Dendritic cell treated with granulocyte-macrophage colony-stimulating factor and Interleukin-4, amounts not matched to agents 40 ng/mL and 50 ng/mL, for 4 days (primary cell): ENCODE measurements around the gene SF1.
A peak's percentile ranks its signal among the peaks of the same experiment; 100 is the strongest.

Experiments used
- H3K27ac Mint-ChIP-seq: one replicate; pipeline ENCODE4 v1.8.0; 2022; ENCODE audit warnings: mild to moderate bottlenecking, mixed read lengths
- H3K27me3 Mint-ChIP-seq: one replicate; pipeline ENCODE4 v1.8.0; 2022; ENCODE audit warnings: mild to moderate bottlenecking, mixed read lengths
- H3K36me3 Mint-ChIP-seq: one replicate; pipeline ENCODE4 v1.8.0; 2022; ENCODE audit warnings: low read depth, mixed read lengths
- H3K4me1 Mint-ChIP-seq: one replicate; pipeline ENCODE4 v1.8.0; 2022; ENCODE audit warnings: low read depth, mixed read lengths
- H3K4me3 Mint-ChIP-seq: one replicate; pipeline ENCODE4 v1.8.0; 2022; ENCODE audit warnings: mild to moderate bottlenecking, moderate library complexity, mixed read lengths
- H3K9me3 Mint-ChIP-seq: one replicate; pipeline ENCODE4 v1.8.0; 2022; ENCODE audit warnings: mixed read lengths
- intact Hi-C: fragments of 100-400 bp; cut with micrococcal nuclease; formaldehyde crosslinking; loops from one replicate; pipeline ENCODE4 v1.15.0; 2022

SF1 gene

DNA sequence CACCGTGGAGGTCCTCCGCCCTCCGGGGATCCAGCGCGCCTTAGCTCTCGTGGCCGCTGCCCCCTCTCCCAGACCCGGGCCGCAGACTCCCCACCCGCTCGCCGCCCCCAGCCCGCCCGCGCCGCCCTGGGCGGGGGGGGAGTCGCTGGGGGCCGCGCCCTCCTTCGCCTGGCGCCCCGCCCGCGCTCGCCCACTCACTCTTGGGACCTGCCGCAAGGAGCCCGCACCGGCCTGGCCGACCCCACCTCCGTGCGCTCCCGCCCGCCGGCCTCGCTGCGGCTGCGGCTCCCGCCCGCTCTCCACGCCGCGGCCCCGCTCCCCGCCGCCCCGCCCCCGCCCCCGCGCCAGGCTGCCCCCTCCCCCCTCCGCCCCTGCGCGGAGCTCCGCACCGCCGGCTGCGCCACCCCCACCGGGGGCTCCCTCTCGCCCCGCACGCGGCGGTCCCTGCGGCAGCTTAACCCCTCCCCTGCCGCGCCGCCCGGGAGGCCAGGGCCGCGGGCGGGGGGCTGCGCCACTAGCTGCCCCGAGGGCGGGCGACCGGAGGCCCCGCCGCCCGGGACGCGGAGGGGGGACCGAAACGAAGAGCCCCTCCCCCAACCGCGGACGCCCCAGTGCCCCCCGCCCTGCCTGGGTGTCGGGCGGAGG, 33.7 kb downstream of the SF1 start:
- H3K27ac Mint-ChIP-seq = peak overlapping the region; percentile 93
- H3K36me3 Mint-ChIP-seq = peaks cover 8% of the 10 kb centered on the region
- intact Hi-C loops = loop anchor here (5.0 kb wide), 1 partner anchor 33 kb away; the partner anchor contains the start of gene SF1
- peaks cover 40% of the 10 kb centered on the region for H3K4me1 Mint-ChIP-seq
- H3K4me3 Mint-ChIP-seq = peak overlapping the region; percentile 88
- peaks cover 10% of the 10 kb centered on the region for H3K27me3 Mint-ChIP-seq
- H3K9me3 Mint-ChIP-seq = no peaks in the 10 kb centered on the region

- Mint-ChIP-seq H3K4me1 (peaks cover 40% of the 10 kb centered on the region), H3K9me3 (no peaks in the 10 kb centered on the region), H3K36me3 (peaks cover 16% of the 10 kb centered on the region), H3K27me3 (peaks cover 10% of the 10 kb centered on the region), H3K4me3 (peak within 1 kb of the TSS; percentile 88), H3K27ac (peak within 1 kb of the TSS; percentile 93)
- intact Hi-C loops = loop anchor here (5.0 kb wide), 1 partner anchor 33 kb away; the partner anchor contains the start of gene SF1
These were observed 34.5 kb downstream of the SF1 start, which contains the start of gene RASGRP2 for GRCh38 chr11:64743591-64744543. Gene RASGRP2, minus strand, starts transcription at chr11:64744142. Its CDS starts 1,276 bp downstream, at chr11:64742866.

DNA sequence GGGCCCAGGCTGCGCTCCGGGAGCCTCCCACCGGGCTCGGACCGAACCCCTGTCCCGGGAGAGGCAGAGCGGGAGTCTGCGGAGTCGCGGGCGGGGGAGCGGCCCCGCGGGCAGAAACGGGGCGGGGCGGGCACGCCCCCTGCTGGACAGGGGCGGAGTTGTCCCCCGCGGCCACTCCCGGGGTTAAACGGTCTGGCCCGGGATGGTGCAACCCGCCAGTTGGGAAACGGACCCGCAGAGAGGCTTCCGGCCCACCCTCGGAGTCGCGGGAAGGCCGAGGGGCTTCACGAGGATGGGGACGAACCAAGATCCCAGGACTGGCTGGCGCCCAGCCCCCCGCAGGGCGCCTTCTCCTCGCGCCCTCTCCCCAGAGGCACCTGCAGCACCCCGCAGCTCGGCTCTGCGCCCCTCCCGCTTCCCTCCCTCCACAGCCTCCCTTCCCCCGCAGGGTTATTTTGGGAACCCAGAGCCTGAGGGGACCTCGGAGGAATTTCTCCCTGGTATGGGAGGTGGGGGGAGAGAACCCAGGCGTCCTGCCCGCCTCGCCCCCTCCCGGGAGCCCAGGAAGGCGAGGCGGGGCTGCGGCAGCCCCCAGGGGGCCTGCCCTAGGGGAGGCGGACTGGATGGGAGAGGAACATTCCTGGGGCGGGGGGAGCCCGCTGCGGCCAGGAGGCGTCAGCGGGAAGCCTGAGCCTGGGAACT, 35.3 kb downstream of the SF1 start:
- Mint-ChIP-seq H3K4me3 (peak overlapping the region; percentile 72), H3K27ac (no peak overlapping the region)
- intact Hi-C loops = loop anchor here (5.0 kb wide), 1 partner anchor 34 kb away; the partner anchor contains the start of gene SF1

DNA sequence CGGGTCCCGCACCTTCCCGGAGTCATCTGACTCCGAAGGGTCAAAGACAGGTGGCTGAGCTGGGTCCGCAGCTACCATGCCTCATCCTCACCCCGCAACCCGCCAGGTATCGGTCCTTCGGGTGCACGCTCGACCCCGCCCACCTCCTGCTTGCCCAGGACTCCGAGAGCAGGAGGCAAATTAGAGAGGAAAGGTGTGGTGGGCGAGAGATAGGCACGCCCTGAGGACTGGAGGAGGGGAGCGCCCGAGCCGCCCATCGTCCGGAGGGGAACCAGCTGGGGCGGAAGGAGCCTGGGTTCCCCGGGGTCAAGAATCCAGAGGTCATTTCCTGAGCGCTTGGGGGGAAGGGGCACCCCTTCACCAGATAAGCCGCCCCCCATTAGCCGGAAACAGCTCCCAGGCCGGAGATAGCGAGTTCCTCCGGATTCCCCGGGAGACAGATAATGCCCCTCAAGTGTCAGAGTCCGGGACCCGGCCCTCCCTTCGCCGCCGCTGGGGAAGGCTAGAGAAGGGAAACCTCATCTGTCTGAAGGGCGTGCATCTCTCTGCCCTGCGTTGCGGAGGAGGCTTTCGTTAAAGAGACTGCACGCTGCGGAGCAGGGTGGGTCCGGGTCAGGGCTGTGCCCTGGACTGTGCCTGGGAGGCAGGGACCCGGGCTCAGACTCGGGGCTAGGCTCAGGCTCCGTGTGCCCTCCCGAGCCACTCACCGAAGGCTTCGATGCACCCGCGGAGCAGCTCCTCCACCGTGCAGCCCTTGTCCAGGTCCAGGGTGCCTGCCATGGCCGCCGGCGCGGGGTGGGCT, 36.1 kb downstream of the SF1 start:
- H3K4me3 Mint-ChIP-seq = peak overlapping the region; percentile 72
- H3K4me1 Mint-ChIP-seq = peaks cover 40% of the 10 kb centered on the region
- intact Hi-C loops = loop anchor here (5.0 kb wide), 1 partner anchor 35 kb away; the partner anchor contains the start of gene SF1
- H3K27ac Mint-ChIP-seq = peak overlapping the region; percentile 40
- no peaks in the 10 kb centered on the region for H3K9me3 Mint-ChIP-seq
- H3K27me3 Mint-ChIP-seq = peaks cover 10% of the 10 kb centered on the region
- H3K36me3 Mint-ChIP-seq = peaks cover 25% of the 10 kb centered on the region

More for the DNA sequence above, 35.3 kb downstream of the SF1 start:
- H3K4me1 Mint-ChIP-seq = peaks cover 40% of the 10 kb centered on the region
- H3K36me3 Mint-ChIP-seq = peaks cover 17% of the 10 kb centered on the region
- H3K27me3 Mint-ChIP-seq = peaks cover 10% of the 10 kb centered on the region
- no peaks in the 10 kb centered on the region for H3K9me3 Mint-ChIP-seq

DNA sequence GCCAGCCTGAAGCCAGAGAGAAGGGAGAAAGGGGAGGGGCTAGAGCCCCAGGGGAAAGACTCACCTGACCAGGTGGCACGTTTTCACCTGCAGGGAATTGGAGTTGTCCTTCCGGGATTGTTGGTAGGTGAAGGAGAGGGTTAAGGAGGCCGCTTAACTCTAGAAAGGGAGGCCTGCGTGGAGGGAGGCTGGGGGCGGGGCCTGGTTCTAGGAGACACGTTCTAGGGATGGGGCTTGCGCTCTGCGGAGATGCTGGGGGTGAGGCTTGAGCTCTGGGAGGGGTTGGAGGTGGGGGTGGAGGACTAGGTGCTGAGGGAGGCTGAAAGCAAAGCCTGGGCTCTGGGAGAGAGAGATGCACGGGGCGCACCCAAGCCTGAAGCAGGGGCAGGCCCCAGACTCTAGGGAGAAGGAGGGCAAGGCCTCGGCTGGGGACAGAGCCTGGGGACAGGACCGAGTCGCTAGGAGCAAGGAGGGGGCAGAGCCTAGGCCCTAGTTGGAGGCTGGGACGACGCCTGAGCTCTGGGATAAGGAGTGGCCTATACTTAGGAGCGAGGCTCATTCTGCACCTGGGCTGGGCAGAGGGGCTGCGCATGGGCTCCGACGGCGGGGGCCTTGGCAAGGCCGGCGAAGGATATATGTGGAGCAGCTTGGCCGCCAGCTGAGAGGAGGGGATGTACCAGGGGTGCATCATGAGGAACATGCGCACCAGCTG, 36.8 kb downstream of the SF1 start:
- Mint-ChIP-seq H3K27me3 (peaks cover 10% of the 10 kb centered on the region), H3K4me3 (peak overlapping the region; percentile 72), H3K36me3 (peaks cover 32% of the 10 kb centered on the region), H3K27ac (peak overlapping the region; percentile 40), H3K4me1 (peaks cover 40% of the 10 kb centered on the region), H3K9me3 (no peaks in the 10 kb centered on the region)
- intact Hi-C loops = loop anchor here (5.0 kb wide), 1 partner anchor 36 kb away; the partner anchor contains the start of gene SF1

DNA sequence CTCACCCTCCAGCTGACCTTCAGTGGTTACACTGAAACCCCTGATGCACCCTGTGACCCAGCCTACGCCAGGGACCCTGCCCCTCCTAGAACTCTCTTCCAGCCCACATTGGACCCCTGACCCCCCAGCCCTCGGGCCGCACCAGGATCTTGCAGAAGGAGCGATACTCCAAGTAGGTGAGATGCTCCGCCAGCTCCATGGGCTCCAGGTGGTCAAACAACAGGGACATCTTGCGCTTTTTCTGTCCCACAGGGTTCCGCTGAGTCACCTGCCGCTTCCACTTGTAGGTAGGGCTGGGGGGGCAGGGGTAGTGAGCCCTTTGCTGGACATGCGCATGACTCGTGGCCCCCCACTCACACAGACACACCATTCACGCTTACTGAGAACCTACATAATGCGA, 38.5 kb downstream of the SF1 start:
- intact Hi-C loops = loop anchor here (5.0 kb wide), 1 partner anchor 37 kb away; the partner anchor contains the start of gene SF1
- Mint-ChIP-seq H3K9me3 (no peaks in the 10 kb centered on the region), H3K4me3 (no peak overlapping the region), H3K4me1 (peaks cover 24% of the 10 kb centered on the region), H3K27me3 (peaks cover 10% of the 10 kb centered on the region), H3K36me3 (peaks cover 43% of the 10 kb centered on the region), H3K27ac (no peak overlapping the region)

DNA sequence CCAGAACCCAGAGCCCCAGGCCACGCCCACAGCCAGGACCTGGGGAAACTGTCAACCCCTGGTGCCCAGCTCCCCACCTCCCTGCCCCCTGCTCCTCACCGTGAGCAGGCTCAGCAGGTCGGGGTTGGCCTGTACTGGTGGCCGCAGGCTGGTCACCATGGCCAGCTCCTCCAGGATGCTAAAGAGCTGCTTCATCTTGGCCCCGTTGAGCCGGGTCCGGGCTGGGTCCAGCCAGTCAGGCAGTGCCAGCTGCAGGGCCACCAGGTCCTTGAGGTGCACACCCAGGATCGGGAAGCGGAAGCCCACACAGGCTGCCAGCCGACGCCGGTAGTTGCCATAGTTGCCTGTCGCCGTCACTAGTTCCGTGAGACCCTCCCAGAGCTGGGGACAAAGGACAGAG, 41.7 kb downstream of the SF1 start:
- Mint-ChIP-seq H3K36me3 (peaks cover 55% of the 10 kb centered on the region), H3K27me3 (no peaks in the 10 kb centered on the region), H3K27ac (no peak overlapping the region), H3K9me3 (no peaks in the 10 kb centered on the region), H3K4me3 (no peak overlapping the region), H3K4me1 (peaks cover 11% of the 10 kb centered on the region)
- intact Hi-C loops = no loop called here

DNA sequence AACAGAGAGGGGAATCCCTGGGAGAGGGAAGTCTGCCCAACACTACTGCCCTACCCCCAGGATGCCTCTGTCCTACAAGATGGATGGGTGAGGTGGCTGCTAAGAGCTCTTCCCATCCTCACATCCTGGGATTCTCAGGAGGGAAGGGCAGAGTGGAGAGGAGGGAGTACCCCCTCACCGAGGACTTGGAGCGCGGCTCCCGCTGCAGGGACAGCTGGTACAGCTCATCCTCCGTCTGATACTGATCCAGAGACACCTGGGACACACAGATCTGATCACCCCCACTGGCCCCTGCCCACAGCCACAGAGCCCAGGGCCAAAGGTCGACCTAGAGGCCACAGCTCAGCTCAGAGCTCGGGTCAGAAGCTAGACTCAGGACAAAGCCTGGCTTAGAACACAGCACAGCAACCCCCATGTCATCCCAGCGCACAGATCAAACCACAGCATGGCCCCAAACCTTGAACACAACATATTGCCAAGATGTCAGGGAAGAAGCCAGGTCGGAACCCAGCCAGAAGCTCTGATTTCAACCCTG, 42.5 kb downstream of the SF1 start:
- H3K27me3 Mint-ChIP-seq = no peaks in the 10 kb centered on the region
- peaks cover 55% of the 10 kb centered on the region for H3K36me3 Mint-ChIP-seq
- intact Hi-C loops = no loop called here
- no peak overlapping the region for H3K27ac Mint-ChIP-seq
- H3K4me1 Mint-ChIP-seq = peaks cover 5% of the 10 kb centered on the region
- H3K4me3 Mint-ChIP-seq = no peak overlapping the region
- no peaks in the 10 kb centered on the region for H3K9me3 Mint-ChIP-seq

GRCh38 chr11:64734811-64735724, 43.3 kb downstream of the SF1 start:
- intact Hi-C loops = no loop called here
- peaks cover 55% of the 10 kb centered on the region for H3K36me3 Mint-ChIP-seq
- no peaks in the 10 kb centered on the region for H3K27me3 Mint-ChIP-seq
- H3K4me3 Mint-ChIP-seq = no peak overlapping the region
- H3K4me1 Mint-ChIP-seq = peaks cover 5% of the 10 kb centered on the region
- H3K9me3 Mint-ChIP-seq = no peaks in the 10 kb centered on the region
- H3K27ac Mint-ChIP-seq = no peak overlapping the region

DNA sequence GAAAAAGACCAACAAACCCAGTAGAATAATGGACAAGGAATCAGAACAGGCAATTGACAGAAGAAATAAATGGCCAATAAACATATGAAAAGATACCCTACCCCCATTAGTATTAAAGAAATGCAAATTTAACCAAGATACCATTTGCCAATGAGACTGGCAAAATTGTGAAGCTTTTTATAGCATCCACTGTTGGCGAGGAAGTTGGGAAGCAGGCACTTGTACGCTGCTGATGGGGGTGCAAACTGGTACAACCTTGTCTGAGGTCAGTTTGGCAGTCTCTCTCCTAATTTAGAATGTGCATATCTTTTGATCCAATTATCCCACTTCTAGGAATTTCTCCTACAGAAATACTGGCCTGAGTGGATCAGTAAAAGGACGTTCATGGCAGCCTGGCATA, 46.7 kb downstream of the SF1 start:
- no peak overlapping the region for H3K4me3 Mint-ChIP-seq
- H3K9me3 Mint-ChIP-seq = no peaks in the 10 kb centered on the region
- no peak overlapping the region for H3K27ac Mint-ChIP-seq
- H3K36me3 Mint-ChIP-seq = peaks cover 52% of the 10 kb centered on the region
- intact Hi-C loops = no loop called here
- H3K4me1 Mint-ChIP-seq = peaks cover 5% of the 10 kb centered on the region
- H3K27me3 Mint-ChIP-seq = no peaks in the 10 kb centered on the region

- Mint-ChIP-seq H3K27ac (no peak overlapping the region), H3K4me3 (no peak overlapping the region), H3K4me1 (peaks cover 14% of the 10 kb centered on the region), H3K9me3 (no peaks in the 10 kb centered on the region), H3K36me3 (peaks cover 35% of the 10 kb centered on the region), H3K27me3 (peaks cover 4% of the 10 kb centered on the region)
- intact Hi-C loops = no loop called here
These were observed 48.4 kb downstream of the SF1 start for GRCh38 chr11:64729851-64730382.
